Measurements from ENCODE around the gene MVB12B.

MVB12B gene

DNA sequence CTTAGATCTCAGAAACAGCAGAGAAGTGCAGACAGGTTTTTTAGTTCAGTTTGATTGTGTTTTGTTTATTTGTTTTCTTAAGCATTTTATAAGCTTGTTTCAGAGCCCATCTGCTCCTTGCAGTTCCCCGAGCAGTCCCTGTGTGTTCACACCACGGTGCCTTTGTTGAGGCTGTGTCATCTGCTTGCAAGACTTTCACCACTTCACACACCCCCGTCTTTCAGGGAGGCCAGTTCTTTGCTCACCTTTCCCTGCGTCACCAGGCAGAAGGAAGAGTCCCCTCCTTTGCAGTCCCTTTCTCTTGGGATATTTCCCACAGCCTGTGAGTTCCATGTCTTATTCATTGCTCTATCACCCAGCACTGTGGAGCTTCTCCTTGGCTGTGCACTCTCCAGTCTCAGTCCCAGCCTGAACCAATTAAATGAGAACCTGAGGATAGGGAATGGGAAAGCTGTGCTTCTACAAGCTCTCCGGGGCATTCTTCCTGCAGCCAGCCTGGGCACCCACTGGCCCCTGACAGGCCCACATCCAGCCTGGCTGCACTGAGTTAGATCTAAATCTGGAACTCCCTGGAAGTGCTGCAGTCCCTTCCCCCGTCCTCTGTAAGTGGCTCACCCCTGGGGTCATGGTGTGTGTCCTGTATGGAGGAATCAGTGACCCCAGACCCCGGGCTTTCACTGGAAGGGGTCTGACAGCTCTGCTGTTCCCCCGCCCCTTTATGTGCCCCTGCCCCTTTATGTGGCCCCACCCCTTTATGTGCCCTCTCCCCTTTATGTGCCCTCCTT, 5.5 kb downstream of the MVB12B start:
- no peak for DNase-seq (ENCODE audit: low spot score)

DNA sequence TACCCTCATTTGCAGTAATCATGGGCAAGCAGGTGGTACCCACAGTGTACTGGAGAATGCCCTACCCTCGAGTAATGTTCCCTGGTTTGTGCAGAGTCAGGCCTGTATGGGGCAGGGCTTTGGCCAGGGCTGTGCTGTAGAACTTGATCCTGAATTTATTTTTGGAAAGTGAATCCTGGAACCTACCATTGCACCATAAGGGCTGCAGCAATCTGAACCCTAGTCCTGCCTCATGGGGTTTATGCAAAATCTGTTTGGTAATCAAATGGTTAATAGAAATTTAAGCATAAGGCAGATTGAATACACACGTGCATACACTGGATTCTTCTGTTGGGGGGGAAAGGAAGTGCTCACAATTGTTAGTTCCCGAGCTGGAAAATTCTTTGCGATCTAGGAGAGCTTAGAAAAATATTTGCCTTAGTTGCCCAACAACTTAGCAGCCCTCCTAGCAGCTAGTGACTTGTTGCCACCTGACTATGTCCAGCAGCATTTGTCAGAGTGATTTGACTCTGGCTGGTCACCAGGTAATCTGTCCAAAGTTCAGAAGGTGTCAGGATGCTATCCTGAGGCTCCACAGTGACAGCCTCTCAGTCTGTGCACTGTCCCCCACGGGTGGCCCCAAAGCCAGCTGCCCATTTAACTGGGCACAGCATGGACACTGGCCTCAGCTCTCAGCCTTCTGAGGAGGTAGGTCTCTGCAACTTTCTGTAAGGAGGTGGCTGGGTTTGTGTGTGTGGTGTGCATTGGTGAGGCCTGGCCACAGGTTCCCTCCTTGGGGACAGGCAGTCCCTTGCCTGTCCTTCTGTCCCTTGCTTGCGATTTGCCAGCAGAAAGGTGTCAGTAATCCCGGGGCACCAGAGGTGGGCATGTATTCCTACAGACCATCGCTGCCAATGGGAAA, 8.3 kb downstream of the MVB12B start:
- no peak for DNase-seq (ENCODE audit: low spot score)

DNA sequence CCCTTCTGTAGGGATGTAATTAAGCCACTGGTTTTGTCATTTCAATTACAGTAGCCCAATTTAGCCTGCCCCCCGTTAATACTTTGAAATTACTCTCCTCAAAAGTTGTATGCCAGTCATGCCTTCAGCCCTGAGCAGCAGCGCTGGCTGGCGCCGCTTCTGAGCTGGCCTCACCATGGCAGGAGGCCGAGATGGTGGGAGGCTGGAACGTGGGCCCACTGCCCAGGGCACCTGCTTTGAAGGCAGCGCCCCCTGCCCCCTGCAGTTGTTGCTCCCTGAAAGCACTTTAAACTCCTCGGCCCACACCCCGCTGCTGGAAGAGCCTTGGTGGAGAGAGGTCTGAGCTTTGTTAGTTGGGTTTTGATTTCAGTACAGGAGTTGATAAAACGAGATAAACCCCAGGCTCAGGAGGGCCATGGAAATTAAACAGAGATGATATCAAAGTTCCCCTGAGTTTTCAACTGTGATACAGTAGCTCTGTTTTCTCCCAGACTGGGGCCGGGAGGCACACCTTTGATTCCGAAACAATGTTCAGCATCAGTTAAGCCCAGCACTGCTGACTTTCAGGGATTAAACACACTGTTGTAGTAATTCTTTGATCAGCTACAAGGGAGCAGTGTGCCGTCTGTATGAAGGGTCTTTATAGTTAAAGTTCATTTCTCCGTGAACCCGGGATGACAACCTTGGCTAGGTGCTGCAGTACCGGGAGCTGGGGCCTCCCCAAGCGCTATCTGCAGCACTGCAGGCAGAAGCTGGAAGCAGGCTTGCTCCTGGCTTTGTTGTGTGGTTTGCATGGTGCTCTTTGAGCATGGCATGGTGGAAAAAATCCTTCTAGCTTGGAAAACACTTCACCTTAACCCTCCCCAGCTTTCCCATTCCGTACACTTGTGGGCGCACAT, 9.5 kb downstream of the MVB12B start:
- DNase-seq (ENCODE audit: low spot score), result no peak

DNA sequence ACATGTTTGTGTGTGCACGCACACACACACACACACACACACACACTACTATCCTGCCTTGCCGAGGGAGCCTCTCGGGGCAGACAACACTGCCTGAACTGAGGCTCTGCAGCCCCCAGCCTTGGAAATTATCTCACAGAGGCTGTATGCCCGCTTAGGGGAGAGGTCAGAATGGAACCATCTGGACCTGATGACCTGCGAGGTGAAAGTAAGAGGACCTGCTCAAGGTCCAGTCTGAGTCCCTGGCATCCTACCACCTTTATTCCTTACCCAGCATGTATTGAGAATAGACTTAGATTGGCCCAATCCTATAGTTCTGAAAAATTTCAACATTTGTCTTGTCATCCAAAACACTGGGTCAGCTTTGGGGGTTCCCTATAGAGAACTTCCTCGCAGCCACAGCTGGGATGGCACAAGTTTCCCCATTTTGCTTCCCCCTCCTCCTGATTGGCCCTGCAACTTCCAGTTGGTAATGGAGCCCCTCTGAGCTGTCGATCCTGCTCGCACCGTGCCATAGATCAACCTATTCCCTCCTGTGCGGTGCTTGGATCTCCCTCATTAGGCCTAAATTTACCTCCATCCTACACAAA, 10.2 kb downstream of the MVB12B start:
- no peak for DNase-seq (ENCODE audit: low spot score)

DNA sequence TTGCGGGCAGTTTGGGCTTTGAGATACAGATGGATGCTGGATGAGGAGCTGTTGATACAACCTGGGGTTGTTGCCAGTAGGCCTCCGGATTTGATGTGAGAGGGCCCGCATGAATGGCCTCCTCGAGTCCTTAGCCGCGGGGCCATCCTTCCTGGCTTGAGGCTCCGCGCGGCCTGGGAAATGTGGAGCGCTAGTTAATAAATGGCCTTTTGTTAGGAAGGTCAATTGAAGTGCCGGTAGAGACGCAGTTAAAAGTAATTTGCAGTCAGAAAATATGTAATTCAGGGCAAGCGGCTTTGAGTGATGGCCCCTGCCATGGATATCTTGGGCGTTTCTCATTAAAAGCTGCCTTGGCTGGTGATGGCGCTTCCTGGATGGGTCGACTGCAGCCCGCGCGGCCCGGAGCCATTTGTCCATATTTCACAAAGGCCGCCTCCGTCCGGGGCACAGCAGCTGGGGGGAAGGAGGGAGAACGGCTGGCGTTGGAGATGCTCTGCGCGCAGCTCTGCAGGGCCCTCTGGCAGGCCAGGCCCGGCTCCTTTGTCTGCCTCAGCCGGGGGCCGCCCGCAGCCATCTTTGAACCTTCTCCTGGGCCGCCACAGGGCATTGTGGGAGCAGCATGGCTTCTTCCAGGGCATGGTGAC, 11.2 kb downstream of the MVB12B start:
- DNase-seq (ENCODE audit: low spot score), result no peak

DNA sequence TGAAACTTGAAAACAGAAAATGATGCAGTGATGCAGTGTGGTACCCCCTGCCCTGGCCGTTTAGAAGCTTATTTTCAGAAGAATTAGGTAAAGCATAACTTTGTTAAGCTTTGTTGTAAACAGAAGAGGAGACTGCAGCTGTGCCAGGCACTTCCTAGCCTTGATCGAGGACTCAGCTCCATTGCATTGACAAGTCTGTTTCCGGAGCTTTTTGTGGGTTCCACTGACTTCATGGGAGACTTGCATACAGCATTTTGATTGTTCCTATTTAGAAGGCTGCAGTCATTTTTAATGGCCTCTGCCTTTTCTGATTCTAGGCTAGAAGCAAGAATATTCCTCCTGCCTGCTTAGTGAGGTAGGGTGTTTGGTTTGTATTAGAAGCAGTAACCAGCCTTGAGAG, 12.3 kb downstream of the MVB12B start:
- DNase-seq (ENCODE audit: low spot score), result no peak

DNA sequence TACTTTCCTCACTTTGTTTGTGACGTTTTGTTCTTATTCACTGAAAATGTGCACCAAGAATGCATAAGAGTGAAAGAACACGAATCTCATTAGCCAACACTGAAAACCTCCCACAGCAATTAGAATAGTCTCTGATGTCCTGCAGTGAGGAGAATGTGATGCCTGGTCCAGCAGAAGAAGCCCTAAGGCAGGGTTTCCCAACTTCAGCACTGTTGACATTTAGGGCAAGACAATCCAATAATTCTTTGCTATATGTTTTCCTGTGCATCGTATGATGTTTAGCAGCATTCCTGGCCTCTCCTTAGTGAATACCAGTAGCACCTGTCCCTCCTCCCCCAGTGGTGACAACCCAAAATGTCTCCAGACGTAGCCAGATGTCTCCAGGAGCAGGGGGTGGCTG, 14.8 kb downstream of the MVB12B start:
- DNase-seq (ENCODE audit: low spot score), result no peak

DNA sequence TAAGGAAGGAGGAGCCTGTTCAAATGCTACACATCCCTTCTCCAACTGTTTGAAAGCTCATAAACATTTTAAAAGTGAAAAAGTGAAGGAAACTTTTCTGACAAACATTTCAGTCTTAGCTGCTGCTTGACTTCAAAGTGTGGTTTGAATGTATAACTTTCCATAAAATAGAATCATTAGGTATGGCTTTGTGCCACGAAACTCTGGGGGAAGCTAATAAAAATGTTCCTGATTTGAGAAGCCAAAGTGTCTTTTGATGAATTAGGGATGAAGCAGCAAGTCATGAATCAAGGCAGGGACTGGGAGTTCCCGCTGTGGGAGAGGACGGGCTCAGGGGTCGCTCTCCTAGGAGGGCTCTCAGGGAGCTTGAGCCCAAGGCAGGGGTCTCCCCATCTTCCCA, 15.3 kb downstream of the MVB12B start:
- DNase-seq (ENCODE audit: low spot score), result no peak

DNA sequence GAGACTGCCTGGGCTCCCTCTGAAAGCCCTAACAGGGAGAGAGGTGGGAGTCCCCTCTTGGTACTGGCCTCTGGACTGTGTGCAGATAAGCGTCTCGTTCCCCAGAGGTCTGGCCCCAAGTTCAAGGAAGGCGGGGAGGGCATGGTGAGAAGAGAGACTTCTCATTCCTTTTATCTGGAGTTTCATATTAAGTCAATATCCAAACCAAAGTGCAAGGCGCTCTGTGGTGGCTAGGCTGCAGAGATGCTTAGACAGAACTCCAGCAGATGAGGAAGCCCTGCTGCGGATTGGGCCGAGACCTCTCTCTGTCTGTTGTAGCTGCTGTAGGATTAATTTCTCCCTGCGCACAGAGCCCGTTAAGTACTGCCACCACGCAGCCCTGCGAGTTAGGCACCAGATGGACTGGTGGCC, 16.0 kb downstream of the MVB12B start:
- no peak for DNase-seq (ENCODE audit: low spot score)

DNA sequence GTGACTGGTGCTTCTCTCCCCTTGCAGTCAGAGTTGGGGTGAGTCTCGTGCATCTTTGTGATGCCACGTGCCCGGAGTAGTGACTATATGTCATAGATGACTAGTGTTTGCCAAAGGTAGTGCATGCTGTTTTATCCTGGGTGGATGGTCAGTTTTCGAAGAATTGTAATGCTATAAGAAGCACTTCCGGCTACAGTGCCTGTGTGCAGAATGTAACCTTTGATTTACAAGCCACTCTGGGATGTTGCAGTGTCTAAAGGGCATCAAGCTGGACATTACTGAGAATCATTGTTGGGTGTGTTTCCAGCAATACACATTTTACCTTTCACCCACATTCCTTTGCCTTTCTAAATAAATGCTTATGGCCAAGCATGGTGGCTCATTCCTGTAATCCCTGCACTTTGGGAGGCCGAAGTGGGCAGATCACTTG, 16.7 kb downstream of the MVB12B start:
- no peak for DNase-seq (ENCODE audit: low spot score)

DNA sequence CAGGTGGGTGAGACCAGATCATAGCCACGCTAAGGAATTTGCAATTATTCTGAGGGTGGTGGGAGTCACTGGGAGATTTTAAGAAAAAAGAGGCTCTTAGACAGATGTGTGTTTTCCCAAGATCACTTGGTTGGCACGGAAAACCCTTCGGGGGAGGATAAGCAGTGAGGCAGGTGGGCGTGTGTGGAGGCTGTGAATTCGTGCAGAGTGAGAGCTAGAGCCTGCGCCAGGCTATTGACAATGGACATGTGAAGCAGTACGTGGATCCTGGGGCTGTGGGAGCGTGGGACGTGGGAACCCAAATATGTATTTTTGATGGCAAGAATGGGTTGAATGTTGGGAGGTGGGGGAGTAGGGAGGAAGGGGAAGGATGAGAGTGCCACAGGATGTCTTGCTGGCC, 19.4 kb downstream of the MVB12B start:
- no peak for DNase-seq (ENCODE audit: low spot score)

DNA sequence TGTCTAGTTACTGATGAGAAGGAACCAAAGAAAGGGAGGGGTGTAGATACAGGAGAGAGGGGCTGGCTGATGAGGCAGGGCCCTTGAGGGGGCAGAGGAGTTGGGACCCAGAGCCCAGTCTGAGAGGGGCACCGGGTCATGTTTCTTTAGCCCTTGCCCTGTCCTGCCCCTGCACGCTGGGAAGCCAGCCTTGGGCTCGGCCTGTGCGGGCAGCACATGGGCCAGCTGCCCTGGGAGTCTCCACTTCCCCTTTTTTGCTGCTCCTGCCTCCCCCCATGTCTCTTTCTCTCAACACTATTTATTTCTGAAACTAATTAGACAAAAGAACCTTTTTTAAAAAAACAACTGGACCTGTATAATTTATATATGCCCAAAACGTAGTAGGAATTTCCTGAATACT, 20.5 kb downstream of the MVB12B start:
- no peak for DNase-seq (ENCODE audit: low spot score)

DNA sequence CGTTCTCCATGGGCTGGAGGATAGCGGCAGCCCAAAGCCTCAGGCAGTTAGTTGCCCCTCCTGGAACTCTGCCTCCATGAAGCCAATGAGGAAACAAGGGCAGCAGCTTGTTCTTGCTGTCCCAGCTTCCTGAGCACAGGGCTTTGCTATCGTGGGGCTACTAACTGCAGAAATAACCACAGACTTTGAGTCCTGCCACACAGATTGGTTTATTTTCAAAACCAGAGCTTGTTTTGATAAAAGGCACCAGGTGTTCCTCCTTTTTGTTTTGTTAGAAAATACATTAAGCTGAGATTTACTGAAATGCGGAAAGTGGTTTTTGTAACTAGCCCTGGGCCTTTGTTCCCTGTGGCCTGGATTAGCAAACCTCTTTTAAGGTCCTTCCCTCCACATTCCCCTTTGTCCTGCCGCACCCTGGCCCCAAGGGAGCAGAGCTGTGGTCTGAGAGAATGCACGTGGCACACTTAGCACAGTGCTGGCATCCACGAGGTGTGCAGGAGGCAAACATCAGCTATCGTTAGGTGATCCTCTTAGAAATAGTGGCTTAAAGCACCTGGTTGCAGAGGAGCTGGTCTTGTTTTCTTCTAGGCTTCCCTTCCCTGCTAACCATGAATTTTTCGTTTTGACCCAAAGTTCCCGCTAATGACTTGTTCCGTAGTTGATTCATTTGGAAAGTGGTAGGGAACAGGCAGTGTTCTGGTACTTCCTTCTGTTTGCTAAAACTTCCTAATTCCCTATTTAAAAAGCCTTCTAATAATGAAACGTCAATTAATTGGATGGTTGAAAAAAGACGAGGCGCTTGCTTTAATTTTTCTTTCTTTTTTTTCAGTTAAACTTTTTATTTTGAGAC, 21.5 kb downstream of the MVB12B start:
- DNase-seq (ENCODE audit: low spot score), result no peak

DNA sequence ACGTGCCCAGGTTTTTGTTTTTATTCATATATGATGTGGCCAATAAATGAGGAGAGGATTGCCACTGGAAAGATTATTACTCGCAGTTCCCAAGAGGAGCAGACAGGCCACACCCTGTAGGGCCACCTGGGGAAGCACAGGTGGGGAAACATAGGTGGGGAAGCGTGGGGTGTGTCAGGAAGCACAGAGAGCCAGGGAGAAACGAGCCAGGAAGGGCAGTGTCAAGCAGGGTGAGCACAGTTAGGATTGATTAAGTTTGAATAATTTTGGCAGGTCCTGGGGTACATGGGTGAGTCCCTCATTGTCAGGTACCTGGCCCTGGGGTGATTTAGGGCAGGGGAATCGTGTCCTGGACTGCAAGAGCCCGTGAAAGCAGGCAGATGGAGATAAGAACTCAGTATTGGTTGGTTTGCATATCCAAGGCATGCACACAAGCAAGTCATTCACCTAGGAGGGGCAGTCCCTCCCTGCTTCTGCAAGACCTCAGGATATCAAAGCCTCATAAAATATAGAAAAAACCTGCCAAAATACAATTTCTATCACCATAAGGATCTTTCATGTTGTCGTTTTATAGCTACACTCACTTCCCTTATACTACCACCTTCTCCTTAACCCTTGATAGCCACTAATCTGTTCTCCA, 22.4 kb downstream of the MVB12B start:
- no peak for DNase-seq (ENCODE audit: low spot score)

DNA sequence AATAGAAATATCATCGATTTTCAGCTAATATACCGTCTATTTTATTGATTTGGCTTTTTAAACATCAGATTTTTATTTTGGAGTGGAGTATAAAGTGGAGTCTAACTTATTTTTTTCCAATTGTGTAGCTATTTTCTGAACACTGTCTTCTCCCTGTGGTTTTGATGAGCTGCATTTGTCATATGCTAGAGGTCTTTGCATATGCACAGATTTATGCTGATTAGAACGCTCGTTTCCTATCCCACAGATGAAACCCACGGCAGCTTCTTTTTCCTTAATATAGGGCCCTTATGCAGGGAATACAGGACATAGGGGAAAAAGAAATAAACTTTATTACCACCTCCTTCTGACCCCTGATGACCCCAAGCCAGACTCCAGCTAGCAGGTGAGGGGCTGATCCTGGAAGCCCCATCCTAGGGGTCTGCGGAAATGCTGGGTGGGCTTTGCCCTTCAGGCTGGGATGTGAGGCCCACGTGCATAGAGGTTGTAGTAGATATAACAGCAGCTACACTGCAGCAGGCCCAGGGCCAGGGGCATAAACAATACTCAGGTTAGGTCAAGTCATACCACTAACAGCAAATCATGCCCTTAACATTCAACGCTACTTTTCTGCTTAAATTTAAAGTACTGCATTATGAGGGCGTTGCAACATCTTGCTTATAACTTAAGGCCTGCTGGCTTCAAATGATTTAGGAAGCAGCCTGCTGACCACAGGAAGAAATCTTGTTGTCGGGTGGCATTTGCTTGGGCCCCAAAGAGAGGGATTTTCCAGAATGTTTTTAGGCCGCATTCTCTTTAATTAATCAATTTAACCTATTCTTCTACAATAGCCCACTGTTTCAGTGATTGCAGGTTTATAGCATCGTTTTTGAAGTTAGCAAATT, 28.5 kb downstream of the MVB12B start:
- no peak for DNase-seq (ENCODE audit: low spot score)

DNA sequence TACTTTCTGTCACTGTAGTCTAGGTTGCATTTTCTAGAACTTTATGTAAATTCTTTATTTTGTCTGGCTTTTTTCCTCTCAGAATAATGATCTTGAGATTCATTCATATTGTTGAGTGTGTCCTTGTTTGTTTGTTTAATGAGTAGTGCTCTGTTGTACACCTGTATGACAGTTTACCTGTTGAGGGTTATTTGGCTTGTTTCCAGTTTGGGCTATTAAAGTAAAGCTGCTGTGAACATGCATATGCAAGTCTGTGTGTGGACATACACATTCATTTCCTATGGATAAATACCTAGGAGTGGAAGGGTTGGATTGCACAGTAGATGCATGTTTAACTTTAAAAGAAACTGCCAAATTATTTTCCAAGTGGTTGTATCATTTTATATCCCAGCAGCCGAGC, 30.4 kb downstream of the MVB12B start:
- DNase-seq (ENCODE audit: low spot score), result no peak

DNA sequence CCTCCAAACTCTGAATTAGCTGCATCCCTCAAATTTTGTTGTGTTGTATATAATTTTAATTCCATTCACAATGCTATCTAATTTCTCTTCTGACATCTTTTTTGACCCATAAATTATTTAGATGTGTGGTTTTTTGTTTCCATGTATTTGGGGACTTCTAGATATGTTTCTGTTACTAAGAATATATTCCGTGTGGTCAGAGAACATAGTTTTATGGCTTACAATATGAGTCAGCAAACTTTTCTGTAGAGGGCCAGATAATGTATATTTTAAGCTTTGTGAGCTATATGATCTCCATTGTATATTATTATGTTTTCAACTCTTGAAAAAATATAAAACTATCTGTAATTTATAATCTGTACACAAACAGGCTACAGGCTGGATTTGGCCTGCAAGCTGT, 33.4 kb downstream of the MVB12B start:
- no peak for DNase-seq (ENCODE audit: low spot score)

DNA sequence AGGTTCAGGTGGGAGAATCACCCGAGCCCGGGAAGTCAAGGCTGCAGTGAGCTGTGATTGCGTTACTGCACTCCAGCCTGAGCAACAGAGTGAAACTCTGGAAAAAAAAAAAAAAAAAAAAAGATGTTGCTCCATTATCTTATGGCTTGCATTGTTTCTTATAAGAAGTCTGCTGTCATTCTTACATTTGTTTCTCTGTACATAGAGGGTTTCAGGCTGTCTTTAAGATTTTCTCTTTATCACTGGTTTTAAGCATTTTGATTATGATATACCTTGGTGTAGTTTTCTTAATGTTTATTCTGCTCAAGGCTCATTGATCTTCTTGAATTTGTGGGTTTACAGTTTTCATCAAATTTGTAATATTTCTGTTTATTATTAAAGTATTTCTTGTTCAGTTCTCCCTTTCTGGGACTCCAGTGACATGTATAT, 35.2 kb downstream of the MVB12B start:
- no peak for DNase-seq (ENCODE audit: low spot score)

DNA sequence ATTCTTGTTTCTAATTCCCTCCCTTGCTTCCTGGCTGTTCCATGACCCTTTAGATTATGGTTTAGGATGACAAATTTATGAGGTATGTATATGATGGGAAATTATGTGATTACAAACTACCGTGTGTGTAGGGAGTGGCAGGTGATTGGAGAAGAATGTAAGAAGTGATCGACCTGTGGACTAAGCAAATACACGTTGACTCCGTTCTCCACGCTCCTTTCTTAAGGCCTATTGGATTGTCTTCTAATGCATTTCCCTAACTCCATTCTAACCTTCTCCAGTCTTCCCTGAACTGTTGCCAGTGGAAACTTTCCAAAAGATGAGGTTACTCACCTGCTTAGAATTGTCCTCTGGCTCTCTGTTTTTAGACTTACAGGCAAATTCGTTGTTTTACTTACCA, 36.6 kb downstream of the MVB12B start:
- no peak for DNase-seq (ENCODE audit: low spot score)
